SKM-1 (cell line): ENCODE data around the gene SERPINA9.
"Not testable (repeated sequence)": the region's sequence is repeated elsewhere in the genome, so short reads cannot be mapped to it uniquely, and the experiment has no call there.

Source experiments
- DNase-seq: peaks from one replicate; lab custom pipeline; 2025; ENCODE audit not compliant: unreplicated experiment; lab: John Stamatoyannopoulos, UW

Gene SERPINA9

GRCh38 chr14:94489336-94489735 lies 13.3 kb upstream of the SERPINA9 start:
- DNase-seq, result no peak

DNA sequence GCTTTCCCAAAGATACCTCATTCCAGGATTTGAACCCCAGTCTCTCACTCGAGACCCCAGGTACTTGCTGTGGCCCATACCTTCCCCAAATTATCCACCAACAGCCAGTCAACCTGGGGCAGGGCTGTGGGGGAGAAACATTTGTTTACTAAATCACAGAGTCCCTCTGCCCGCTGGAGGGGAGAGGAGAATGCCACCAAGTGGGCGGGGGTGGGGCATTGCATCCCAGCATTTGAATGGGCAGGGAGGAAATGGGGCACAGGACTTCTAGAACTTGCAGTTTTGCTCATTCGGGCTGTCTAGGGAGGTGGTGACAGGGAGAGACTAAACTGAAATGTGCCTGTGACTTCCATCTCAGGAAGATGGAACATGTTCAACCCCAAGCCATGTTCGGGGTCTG lies 10.9 kb upstream of the SERPINA9 start:
- no peak for DNase-seq

DNA sequence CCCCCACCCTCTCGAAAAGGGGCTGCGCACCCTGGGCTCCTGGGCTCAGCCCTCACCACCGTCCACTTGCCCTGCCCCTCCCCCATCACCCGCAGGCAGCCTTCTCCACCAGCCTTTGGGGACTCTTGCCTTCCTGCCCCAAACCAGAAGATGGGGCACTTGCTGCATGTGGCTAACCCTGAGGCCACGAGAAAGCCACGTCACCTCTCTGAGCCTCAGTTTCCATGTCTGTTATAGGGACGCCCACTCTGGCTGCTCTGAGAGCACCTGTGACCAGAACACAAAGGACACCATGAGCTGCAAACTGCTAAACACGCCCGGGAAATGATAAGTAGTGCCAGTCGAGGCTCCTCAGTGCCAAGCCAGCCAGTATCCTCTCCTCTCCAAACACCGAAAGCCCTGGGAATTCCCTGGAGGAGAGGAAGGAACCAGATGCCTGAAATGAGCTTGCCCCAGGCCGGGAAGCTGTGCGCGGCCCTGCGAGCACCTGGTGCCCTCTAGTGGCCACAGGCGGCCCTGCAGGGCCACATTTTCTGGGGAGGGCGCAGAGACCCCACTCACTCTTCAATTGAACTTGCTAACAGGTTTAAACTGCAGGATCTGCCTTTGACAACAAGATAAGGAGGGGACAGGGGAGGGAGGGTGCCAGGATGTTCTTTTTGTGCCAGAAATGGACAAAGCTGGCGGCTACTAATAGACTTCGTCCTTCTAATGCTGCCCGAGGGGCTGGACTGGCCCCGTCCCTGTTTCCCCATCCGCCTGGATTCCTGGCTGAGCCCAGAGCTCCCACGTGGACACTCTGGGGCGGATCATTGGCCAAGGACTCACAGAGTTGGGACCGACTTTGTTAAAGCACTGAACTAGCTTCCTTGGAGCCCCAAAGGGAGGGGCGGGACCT lies 10.2 kb upstream of the SERPINA9 start:
- DNase-seq, result no peak

DNA sequence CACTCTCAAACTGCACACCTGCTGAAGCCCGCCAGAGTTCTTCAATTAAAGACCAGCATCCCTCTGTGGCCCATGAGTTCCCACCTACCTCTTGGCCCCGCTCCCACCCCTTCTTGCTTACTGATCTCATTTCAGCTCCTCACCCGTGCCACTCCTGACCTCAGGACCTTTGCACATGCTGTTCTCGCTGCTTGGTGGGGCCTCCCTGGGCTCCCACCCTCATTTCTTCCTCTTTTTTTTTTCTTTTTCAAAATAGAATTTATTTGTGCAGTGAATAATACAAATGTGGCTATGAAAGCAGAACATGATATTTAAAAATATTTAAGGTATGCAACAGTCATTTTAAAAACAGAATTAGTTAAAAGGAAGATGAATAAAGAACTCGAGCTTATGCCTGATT lies 8.5 kb upstream of the SERPINA9 start:
- DNase-seq, result no peak

GRCh38 chr14:94483729-94484275 lies 7.8 kb upstream of the SERPINA9 start:
- DNase-seq, result no peak

DNA sequence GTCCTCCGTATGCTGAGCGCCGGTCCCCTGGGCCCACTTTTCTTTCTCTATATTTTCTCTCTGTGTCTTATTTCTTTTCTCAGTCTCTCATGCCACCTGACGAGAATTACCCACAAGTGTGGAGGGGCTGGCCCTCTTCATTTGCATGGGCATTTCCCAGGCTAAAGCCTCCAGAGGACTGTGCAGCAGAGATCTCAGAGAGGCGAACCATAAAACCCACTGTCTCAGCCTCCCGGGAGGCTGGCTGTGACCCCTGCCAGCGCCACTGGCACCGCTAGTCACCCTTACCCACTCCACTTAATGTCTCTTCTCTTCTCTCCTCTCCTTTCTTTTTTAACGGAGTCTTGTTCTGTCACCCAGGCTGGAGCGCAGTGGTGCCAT lies 7.1 kb upstream of the SERPINA9 start:
- no peak for DNase-seq

- not testable (repeated sequence) for DNase-seq
These were observed 6.4 kb upstream of the SERPINA9 start for GRCh38 chr14:94482132-94483070.

DNA sequence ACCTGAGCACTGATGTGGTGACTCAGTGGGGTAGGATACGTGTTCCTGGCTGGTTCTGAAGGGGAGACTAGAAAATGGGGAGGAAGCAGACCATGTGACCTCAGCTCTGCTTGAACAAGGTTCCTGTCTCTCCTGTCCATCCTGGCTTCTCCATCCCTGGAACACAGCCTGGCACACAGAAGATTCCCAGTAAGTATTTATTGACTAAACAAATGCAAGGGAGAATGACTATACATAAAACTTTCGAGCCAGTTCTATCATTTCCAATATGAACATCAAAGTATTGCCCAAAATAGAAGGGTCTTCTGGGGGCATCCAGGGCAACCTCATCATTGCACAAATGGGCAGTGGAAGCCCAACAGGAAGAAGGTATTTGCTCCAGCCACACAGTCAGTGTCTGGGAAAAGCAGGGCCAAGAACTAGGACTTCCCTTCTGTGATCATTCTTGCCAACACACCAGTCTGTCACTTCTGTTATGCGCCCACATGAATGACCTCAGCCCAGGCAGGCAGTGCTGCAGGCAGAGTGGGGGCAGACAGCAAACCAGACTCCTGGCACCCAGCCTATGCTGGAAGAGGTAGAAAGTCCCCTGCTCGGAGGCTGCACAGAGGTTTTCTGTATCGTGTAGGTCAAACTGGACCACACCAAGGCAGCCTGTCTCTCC lies 5.6 kb upstream of the SERPINA9 start:
- DNase-seq, result no peak

- no peak for DNase-seq
These were observed 4.8 kb upstream of the SERPINA9 start for GRCh38 chr14:94480809-94481208.

GRCh38 chr14:94478420-94478819 lies 2.4 kb upstream of the SERPINA9 start:
- no peak for DNase-seq

GRCh38 chr14:94474581-94475031 lies 1.4 kb downstream of the SERPINA9 start:
- no peak for DNase-seq

DNA sequence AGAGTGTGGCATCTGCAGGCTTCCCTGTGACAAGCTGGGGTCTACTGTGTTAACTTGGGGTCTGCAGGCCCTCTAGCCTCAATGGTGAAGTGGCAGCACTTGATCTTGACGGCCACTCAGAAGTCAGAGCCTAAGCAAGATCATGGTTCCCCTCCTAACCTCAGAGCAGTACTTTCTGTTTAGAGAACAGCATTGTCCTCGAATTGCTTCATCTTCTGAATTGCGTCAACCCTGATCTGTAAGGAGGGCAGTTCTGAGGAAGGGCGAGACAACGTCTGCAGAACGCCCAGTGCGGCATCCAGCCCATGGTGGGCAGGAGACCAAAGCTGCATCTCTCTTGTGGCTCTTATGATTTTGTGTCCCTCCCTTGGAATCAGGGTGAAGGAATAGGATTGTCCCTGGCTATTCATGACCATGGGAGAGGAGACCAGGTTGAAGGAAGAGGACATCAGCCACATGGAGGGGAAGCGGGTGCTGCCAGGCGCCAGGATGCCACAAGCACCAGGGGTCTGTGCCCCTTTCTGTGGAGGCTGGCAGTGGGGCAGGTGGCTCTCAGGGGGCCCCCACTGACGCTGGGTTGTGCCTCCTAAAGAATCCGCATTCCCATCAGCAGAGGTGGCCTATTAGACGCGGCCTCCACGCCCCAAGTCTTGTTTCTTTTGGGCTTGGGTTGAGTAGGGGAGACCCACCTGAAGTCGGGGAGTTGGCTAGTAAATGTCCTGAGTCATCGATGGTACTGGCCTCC lies 2.2 kb downstream of the SERPINA9 start:
- peak; percentile 1 for DNase-seq

- DNase-seq, result no peak
These were observed 3.2 kb downstream of the SERPINA9 start for GRCh38 chr14:94472842-94473241.

GRCh38 chr14:94471045-94471444 lies 5.0 kb downstream of the SERPINA9 start:
- DNase-seq, result no peak

GRCh38 chr14:94470311-94470710 lies 5.7 kb downstream of the SERPINA9 start:
- no peak for DNase-seq

GRCh38 chr14:94469261-94469660 lies 6.7 kb downstream of the SERPINA9 start:
- no peak for DNase-seq

DNA sequence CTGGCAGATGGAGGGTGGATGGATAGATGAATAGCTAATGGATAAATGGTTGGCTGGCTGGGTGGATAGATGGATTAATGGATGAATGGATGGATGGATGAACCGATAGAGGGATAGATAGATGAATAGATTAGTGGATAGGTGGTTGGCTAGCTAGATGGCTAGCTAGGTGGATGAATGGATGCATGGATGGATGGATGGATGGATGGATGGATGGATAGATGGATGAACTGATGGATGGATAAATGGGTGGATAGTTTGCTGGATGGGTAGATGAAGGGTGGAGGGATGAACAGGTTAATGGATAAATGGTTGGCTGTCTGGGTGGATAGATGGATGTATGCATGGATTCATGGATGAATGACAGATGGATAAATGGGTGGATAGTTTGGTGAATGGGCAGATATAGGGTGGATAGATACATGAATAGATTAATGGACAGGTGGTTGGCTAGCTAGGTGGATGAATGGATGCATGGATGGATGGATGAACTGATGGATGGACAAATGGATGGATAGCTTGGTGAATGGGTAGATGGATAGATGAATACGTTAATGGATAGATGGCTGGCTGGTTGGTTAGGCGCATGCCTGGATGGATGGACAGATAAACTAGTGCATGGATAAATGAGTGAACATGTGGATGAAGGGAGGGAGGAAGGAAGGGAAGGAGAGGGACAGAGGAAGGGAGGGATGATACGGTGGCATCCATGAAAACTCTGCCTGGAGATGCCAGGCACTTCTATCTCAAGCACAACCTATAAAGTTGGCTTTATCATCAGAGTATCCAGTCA lies 8.1 kb downstream of the SERPINA9 start:
- no peak for DNase-seq

DNA sequence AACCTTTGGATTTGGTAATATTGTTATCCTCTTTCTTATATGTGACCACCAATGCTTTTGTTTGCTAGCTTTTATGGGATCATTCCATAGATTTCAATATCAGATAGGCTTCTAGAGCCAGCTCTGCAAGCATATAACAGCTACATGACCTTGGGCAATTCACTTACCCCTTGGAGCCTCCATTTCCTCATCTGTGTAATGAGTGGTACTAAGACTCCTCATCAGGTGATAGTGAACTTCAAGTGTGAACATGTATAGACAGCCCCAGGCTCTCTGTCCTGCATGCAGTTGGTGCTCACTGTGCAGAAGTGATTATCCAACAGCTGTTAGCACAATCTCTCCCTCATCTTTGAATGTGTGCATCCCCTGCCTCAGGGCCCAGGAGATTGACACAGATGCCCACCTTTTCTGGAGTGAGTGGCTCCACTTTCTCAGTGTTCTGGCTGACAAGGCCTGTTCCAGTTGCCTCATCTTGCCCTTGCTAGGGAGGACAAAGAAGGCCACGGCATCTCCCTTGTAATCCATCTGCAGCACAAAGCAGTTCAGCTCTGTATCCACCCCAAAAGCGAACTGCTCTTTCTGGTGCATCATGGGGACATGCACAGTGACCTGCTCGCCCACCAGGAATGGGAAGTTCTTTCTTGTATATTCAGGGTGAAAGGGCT lies 9.2 kb downstream of the SERPINA9 start:
- no peak for DNase-seq

DNA sequence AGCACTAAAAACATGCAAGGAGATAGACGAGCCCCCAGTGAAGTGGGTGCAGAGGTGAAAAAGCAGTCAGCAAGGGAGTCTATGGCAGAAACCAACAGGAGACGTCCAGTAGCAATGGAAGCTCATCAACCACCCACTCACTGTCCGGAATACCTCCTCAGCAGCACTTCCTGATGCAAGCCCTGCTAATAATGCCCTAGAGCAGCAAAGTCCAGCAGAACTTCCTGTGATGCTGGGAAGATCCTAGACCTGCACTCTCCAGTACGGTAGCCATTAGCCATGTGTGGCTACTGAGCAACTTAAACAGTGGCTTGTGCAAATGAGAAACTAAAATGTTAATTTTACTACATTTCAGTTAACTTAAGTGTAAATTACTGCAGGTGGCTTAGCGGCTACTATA lies 11.0 kb downstream of the SERPINA9 start:
- DNase-seq, result no peak
